Neural progenitor cell (in vitro differentiated cells): ENCODE measurements around the gene TRUB1.

Source experiments
- CTCF ChIP-seq: fragments of 200-600 bp; sonication (generic); IDR thresholded peaks from 2 replicates; pipeline ENCODE4 v1.5.1; 2017; ENCODE audit warnings: antibody characterized with exemption, mild to moderate bottlenecking
- EZH2 ChIP-seq: fragments of 200-600 bp; sonication (generic); IDR thresholded peaks from 2 replicates; pipeline ENCODE4 v1.6.1; 2017; ENCODE audit warnings: antibody characterized with exemption, mild to moderate bottlenecking, moderate library complexity
- EZH2phosphoT487 ChIP-seq: fragments of 200-600 bp; sonication (generic); IDR thresholded peaks from 2 replicates; pipeline ENCODE4 v1.6.1; 2017; ENCODE audit warnings: antibody characterized with exemption

- TF ChIP-seq CTCF (no peak), EZH2phosphoT487 (no peak), EZH2 (no peak)
Measured at GRCh38 chr10:114915294-114915693, 22.7 kb upstream of the TRUB1 start.
